NCI-H1930 (cell line): ENCODE results near the gene MYO18B.
"Not testable (repeated sequence)": the region's sequence is repeated elsewhere in the genome, so short reads cannot be mapped to it uniquely, and the experiment has no call there.

Source experiments
- DNase-seq, 2 experiments: peaks; one replicate each; lab custom pipeline; 2025; lab: John Stamatoyannopoulos, UW

The MYO18B gene, protein sequence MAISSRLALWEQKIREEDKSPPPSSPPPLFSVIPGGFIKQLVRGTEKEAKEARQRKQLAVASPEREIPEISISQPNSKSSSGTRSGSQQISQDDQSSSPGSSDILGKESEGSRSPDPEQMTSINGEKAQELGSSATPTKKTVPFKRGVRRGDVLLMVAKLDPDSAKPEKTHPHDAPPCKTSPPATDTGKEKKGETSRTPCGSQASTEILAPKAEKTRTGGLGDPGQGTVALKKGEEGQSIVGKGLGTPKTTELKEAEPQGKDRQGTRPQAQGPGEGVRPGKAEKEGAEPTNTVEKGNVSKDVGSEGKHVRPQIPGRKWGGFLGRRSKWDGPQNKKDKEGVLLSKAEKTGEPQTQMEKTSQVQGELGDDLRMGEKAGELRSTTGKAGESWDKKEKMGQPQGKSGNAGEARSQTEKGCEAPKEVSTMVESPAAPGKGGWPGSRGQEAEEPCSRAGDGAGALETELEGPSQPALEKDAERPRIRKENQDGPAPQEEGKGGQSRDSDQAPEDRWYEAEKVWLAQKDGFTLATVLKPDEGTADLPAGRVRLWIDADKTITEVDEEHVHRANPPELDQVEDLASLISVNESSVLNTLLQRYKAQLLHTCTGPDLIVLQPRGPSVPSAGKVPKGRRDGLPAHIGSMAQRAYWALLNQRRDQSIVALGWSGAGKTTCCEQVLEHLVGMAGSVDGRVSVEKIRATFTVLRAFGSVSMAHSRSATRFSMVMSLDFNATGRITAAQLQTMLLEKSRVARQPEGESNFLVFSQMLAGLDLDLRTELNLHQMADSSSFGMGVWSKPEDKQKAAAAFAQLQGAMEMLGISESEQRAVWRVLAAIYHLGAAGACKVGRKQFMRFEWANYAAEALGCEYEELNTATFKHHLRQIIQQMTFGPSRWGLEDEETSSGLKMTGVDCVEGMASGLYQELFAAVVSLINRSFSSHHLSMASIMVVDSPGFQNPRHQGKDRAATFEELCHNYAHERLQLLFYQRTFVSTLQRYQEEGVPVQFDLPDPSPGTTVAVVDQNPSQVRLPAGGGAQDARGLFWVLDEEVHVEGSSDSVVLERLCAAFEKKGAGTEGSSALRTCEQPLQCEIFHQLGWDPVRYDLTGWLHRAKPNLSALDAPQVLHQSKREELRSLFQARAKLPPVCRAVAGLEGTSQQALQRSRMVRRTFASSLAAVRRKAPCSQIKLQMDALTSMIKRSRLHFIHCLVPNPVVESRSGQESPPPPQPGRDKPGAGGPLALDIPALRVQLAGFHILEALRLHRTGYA (N-terminal part only)

DNA sequence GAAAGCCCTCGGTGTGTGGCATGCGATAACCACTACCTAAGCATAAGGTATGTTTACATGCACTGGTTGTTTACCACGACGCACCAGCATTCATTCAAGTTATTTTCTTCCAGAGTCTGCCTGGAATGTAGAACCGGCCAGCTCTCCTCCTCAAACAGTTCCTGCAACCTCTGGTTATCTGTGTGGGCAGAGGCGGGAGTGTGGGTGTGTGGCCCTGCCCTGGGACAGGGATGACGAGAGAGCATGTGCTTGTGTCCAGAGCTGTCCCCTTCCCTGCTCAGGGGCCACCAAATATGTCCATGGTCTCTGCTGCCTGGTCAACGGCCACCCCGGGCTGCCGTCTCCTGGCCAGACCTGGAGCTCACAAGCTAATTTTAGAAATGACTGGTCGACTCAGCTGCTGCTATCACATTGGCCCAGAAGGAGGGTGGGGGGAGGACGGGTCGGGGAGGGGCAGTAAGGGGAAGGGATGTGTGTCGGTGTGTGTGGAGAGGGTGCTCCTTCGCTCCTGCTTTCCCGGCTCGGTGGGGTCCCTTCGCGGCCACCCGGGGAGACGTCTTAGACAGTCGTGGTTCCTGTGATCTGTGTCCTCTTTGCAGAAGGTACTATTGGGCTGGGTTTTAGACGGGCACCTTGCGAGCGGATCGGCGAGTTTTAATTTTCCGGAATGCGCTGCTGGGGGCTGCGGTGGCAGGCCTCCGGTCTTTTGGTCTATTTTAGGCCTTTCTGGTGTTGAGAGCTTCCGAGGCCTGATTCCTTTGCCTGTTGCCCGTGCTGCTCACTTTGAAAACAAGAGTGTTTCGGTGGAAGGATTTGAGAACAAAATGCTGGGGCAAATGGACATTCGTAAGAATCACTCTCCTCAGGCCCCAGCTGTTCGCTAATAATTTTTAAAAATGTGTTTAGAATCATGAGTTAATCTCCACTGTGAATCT, at the start of gene MYO18B:
MYO18B (plus strand) TSS at position 497 of the 935 bp plus-strand sequence. CDS start 18,905 bp downstream, outside the sequence.
- no peak for DNase-seq

DNA sequence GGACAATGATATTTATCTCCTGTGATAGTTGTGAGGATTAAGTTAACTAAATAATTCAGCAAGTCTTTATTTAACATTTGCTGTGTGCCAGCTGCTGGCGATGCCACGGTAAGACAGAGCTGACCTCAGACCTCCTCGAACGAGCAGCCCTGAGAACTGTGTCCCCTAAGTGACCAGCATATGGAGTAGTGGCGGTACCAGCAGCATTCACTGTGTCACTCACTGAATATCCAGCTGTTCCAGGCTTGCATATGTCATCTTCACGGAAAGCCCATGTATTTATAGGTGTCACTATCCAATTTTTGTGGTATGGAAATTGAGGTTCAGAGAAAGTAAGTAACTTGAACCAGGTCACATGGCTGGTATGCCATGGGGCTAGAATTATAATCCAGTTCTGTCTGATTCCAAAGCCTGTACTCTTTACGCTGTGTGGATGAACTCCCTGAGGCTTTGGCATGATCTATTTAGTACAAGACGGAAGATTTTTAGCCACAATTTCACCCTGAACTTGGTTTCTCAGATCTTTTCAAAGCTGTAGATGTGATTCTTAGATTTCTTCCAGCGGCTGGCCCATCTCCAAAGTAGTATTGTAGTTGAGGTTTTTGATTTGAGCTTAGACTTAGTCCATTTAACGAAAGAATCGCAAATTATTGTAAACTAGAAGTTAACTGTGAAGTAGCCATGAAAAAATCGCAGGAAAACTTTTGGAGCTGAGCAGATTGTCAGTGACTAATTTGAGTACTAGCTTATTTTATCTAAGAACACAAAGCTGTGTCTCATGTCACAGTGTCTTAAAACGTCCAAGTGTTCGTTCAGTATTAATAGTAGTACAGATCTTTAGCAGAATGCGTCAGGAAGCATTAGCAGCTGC, 49.4 kb upstream of the MYO18B start:
- no peak for DNase-seq

DNA sequence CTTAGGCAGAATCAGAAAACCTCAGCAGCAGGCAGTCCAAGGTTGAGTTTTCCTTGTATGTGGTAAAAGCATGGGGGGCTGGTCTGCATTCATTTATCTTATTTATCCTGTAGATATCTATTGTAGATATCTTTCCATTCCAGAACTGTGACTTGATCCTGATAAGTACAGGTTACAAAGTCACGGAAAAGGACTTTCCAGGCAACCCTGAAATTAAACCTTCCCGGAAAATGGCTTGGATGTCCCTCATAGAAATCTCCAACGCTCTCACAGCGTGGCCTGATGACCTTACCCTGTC, 48.8 kb upstream of the MYO18B start:
- DNase-seq: no peak

DNA sequence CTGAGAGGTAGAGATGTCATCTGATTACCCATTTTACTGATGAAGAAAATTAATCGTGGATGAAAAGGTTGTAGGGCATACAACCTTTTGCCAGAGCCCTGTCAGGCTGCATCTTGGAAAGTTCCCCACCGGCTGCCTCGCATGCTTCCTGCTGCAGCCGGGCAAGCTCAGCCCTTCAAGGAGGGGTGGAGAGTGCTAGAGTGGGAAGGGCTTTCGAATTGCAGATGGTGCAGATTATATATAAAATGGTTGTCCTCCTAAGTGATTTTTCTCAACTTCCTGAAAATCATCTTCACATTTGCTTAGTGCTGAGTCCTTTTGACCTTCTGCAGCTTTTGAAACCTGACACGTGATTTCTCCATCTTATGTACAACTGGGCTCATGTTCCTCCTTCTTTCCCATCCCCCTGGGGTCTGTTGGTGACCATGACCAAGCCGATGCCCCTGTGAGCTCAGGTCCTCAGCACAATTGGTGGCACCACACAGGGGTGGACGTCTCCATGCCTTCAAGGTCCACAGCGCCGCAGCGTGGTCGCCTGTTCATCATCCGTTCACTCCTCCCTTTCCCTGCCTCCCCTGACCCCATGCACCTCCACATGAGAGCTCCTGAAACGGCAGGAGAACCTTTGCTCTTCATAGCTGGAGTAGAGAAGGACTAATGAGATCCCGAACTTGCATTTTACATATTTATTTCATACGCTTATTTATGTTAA, 47.6 kb upstream of the MYO18B start:
- DNase-seq: no peak

DNA sequence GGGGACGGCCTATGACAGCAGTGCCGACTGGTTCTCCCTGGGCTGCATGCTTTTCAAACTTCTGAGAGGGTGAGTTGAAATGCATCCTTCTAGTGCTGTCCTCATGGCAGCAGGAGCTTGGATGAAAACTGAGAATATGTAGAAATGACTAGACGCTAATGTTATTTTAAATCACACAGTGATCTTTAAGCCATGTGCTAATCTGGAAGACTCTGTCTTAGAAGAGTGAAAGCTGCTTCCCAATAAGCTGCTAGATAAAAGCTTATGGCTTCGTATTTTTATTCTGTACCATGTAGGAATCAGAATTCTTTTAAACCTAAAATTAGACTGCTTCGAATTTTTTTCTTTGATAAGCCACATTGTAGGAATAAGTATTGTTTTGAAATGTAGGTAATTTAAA, 46.8 kb upstream of the MYO18B start:
- DNase-seq: no peak

DNA sequence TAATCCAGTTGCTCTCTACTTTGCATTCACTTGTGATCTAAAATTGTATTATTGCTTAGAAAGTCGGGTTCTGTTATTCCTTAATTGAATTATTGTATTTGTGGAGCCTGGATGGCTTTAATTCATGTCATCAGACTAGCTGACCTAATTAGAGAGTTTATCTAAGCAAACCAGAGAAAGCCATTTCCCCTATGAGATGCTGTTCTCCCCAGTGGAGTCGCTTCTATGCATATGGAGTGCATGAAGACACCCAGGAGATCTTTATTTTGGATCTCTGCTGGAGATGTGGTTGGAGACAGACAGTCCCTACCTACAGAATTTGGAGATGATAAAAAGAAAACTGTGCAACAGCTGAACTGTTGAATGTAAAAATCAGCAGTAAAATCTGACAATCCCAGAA, 45.2 kb upstream of the MYO18B start:
- DNase-seq: no peak

DNA sequence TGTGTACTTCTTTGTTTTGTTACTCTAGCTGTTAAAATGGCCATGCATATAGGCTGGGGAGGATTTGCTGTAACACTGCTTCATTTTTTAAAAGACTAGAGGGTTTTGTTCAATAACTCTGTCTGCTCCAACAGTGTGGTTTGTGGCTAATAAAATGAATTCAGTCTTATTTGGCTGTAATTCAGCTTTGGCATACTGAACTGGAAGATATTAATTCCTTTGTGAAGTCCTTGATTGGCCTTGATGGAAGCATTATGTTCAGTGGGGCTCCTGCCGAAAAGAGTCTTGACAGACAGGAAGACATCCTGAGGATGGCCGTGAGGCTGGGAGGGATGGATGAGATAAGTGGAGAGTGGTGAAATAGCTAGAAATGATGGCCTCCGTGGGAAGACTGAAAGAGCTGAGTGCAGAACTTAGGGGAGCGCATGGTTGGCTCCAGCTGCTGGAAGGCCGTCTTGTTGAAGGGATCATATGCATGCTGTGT, 44.8 kb upstream of the MYO18B start:
- no peak for DNase-seq

DNA sequence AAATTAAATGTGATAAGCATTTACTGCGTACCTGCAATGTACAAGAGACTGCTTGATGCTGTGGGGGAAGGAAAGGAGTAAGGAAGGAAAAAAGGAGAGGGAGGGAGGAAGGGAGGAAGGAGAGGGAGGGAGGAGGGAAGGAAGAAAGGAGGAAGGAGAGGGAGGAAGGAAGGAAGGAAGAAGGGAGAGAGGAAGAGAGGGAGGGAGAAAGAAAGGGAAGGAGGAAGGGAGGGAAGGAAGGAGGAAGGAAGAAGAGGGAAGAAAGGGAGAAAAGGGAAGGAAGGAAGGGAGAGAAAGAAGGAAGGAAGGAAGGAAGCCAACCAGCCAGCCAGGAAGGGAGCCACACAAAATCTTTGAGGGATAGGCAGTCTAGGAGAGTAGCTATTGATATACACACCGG, 44.0 kb upstream of the MYO18B start:
- DNase-seq: no peak

DNA sequence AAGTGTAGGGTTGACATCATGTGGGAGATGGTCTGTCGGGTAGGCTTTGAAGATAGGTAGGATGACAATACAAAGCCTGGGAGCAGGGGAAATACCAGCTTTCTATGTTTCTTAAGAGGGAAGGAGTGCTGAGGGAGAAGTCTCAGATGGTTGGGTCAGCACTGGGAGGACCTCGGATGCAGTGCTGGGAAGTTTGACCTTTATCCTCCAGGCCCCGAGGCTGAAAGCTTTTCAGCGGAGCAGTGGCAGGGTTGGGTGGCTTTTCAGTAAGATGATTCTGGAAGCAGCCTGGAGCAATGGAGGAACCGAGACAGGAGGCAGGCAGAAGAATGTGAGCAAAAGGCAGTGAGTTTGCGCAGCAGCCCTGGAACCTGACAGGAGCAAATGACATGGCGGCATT, 43.5 kb upstream of the MYO18B start:
- no peak for DNase-seq

DNA sequence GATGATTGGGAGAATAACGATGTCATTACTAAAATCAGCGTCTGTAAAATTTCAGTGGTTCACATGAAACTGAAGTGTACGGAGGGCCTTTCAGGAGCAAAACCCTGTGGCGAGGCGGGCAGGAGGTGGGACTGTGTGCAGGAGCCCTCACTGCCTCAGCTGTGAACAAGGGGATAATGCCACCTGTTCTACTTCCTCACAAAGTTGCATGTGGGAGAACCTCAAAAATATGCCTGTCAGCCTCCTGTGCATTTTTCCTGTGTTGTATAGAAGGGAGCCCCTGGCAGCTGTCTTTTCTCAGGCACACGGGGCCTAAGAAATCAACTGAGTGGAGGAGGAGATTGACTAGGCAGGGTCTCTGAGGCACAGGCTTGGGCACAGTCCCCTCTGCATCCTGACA, 43.0 kb upstream of the MYO18B start:
- DNase-seq: no peak

DNA sequence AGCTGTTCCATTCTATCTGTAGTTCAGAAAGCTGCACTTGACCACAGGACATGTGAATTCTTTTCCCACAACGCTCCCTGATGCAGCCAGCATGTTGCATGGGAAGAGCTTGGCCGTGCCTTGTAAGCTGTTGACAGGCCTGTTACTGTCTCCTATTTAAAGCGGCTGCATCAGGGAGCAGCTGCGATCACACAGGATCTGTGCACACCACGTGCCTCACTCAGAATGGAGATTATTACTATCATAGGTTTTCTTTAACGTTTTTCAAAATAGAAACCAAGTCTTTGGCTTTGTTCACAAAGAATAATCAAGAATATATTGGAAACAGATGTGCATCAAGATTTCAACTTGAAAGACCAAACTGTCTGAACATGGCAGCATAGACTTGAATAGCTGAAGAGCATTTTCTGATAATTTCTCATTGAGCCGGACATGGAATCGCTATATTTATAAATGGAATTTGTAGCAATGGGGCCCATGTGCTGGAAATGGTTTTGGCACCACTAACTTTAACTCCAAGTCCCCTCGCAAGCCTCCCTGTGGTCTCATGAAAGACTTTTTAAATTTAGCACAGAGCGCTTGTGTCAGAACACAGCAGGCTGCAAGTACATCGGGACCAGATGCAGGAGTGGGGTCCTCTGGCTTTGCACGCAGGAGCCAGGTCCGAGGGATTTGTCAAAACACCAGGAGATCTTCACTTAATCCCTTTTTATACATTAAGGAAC, 40.8 kb upstream of the MYO18B start:
- no peak for DNase-seq

DNA sequence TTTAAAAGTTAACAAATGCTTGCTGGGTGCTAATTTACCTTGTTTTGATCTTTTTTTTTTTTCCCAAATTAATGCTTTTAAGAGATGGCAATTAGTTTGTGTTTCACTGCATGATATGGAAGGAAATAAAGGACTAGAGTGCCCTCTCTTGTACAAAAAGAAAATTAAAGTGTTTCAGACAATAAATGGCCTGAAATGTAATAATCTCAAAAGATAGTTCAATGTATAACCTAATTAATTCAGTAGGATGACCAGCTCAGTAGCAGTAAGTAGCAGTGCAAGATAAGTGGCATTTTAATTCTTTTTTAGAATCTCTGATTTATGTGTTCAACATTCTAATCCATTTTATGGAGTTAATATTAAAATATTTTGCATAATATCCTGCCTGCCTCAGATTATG, 39.9 kb upstream of the MYO18B start:
- DNase-seq: no peak

DNA sequence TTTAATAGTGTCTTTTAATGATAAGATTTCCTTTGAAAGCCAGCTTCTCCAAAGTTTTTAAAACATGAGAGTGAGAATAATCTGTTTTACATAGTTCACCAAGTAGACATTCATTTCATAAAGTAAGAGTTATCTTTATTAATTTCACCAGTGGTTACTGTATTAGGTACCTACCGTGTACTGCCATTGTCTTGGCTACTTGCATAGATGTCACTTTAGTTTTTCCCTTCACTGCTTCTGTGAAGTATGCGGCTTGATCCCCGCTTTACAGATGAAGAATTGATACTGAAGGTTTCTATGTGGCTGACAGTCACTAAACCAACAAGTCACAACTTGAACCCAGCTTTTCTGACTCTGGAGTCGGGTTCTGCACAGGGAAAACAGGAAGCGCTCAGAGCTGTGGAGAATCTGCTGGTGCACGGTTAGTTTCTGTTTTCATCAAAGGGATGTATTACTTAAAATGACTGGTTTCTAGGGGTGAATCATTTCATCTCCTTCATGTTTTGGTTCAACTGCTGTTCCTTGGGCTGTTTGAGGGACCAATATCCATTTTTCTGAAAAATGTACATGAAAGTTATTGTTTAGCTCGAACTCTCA, 39.3 kb upstream of the MYO18B start:
- DNase-seq: no peak

DNA sequence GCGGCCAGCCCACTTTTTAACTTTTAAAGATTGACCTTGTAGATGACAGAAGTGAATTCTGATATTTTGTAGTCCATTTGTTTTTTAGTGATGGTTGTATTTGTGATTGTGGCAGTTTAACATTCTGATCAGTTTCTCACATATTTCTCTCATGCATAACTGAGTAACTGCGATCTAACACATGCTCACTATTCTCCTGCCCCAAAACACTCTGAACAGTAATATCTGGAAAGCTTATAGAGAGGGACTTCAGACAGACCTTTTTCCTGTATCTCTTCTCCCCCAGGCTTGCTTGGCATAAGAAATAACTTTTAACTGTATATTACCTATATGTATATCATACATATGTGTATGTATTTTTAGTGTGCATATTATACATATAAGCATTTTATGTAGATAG, 37.3 kb upstream of the MYO18B start:
- no peak for DNase-seq

DNA sequence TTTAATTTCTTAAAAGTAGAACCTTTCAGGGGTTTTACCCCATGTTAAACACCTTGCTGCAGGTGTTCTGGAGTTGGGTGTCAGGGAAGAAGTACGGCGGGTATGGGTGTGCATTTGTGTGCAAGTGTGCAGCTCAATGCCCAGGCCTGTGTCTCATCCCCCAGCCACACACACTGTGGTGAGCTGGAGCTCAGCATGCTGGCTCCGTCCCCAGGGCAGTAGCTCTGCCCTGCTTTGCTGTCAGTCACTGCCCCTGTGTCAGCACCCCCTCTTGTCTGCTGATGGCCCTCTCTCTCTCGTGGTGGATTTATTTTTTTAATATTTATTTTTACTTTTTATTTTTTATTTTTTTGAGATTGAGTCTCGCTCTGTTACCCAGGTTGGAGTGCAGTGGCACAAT, 35.8 kb upstream of the MYO18B start:
- no peak for DNase-seq

DNA sequence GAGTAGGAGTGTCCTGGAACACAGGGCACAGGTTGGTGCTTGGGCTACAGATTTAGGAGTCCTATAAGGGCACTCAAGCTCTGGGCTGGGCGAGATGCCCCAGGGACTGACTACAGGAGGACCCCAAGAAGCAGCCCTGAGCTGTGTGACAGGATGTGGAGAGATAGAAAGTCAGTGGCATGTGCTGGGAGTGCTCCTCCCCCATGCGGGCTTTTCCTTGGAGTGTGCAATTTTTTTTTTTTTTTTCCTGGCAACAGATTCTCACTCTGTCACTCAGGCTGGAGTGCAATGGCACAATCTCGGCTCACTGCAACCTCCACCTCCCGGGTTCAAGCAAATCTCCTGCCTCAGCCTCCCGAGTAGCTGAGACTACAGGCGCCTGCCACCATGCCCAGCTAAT, 33.6 kb upstream of the MYO18B start:
- DNase-seq: not testable (repeated sequence)

DNA sequence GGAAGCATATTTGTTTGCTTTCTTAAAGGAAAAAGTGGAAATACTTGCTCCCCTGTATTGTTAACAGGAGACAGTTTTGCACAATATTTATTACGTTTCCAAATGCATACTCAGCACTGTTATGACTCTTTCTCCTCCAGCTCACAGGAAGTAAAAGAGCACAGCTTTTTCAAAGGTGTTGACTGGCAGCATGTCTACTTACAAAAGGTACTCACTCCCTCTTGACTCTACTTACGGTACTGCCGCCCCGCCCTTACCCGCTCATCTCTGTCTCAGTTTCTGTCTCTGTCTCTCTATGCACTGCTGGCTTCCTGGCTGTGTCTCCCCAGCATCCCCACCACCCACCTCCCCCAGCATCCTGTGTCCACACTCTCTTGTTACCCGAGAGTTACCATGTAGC, 32.2 kb upstream of the MYO18B start:
- no peak for DNase-seq

DNA sequence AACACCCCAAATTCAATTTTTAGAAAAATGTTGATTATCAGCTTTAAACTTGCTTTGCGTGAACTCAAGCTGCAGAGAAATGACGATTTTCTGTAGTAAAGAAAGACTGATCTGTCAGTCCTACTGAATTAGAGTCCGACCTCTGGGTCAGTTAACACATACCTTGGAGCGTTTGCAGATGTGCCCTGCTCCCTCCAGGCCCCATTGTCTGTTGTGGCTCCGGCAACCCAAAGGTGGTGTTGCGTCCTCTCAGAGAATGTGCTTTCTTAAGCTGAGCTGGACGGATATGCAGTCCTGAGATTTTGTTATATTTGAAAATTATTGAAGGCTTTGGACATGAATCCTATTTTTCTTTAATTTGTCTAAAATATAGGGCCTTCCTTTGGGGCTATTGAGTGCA, 31.5 kb upstream of the MYO18B start:
- no peak for DNase-seq

DNA sequence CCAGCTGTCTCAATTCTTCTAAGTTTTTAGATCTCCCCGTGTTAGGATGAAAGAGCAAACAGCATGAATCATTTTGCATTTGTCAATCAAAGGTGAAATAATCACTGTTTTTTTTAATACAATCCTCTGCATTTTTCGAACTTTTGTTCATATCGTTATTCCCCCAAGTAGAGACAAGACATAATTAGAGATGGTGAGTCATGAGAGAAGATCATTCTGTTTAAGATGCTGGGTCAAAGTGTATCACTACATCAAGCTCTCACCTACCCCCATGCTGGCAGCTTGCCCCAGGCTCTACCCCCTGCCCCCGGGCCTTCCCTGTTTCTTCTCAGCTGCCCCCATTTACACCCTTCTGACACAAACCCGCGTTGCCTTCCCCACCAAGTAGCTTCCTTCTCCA, 30.5 kb upstream of the MYO18B start:
- no peak for DNase-seq
